HEK293 (cell line): ENCODE data around the gene OR10H5.

ENCODE experiments used
- CTCF ChIA-PET: fragments of 350-600 bp; formaldehyde crosslinking; extraction: SDS; loops from one replicate; lab custom pipeline; 2021; ENCODE audit warnings: antibody characterized with exemption; lab: Yijun Ruan, JAX
- POLR2A ChIA-PET: fragments of 300-600 bp; formaldehyde crosslinking; extraction: SDS; loops from one replicate; lab custom pipeline; 2020; ENCODE audit warnings: antibody characterized with exemption, inconsistent platforms; lab: Yijun Ruan, JAX
- H3K27ac ChIP-seq: fragments of 200-500 bp; sonication (Bioruptor generic); 2 replicates; pipeline ENCODE4 v1.5.1; 2014; ENCODE audit warnings: low read depth, low read length, control low read depth, inconsistent platforms; ENCODE audit errors: extremely low read depth
- H3K36me3 ChIP-seq, 2 experiments: fragments of 200-500 bp in 1 of 2; sonication (Bioruptor generic) in 1 of 2; 1 replicate in 1 of 2; 2 replicates in 1 of 2; pipeline ENCODE4 v1.5.1; 2014 to 2017; ENCODE audit warnings: inconsistent platforms in 2 of 2, low read length in 2 of 2; ENCODE audit not compliant: control insufficient read depth in 2 of 2, insufficient read depth in 1 of 2
- H3K4me1 ChIP-seq: fragments of 200-500 bp; sonication (Bioruptor generic); 2 replicates; pipeline ENCODE4 v1.5.1; 2014; ENCODE audit warnings: mild to moderate bottlenecking, low read length, inconsistent platforms; ENCODE audit not compliant: control insufficient read depth, insufficient read depth
- H3K4me3 ChIP-seq: 2 replicates; pipeline ENCODE4 v1.5.1; 2011; ENCODE audit warnings: low read depth, mild to moderate bottlenecking, control low read depth, low read length, moderate library complexity
- H3K9me3 ChIP-seq: fragments of 200-500 bp; sonication (Bioruptor generic); 2 replicates; pipeline ENCODE4 v1.5.1; 2014; ENCODE audit warnings: low read depth, low read length, inconsistent platforms; ENCODE audit not compliant: control insufficient read depth, insufficient read depth
- BCL11A ChIP-seq: fragments of 450-650 bp; formaldehyde crosslinking; IDR thresholded peaks from 2 replicates; pipeline ENCODE4 v1.5.1; 2016; ENCODE audit warnings: low read depth, missing biosample characterization, missing genetic modification characterization
- KLF1 ChIP-seq: fragments of 450-650 bp; formaldehyde crosslinking; IDR thresholded peaks from 2 replicates; pipeline ENCODE4 v1.5.1; 2016; ENCODE audit warnings: missing biosample characterization, missing genetic modification characterization
- SP7 ChIP-seq: fragments of 450-650 bp; formaldehyde crosslinking; IDR thresholded peaks from 2 replicates; pipeline ENCODE4 v1.5.1; 2016; ENCODE audit warnings: missing biosample characterization, missing genetic modification characterization
- TRIM28 ChIP-seq: IDR thresholded peaks from 2 replicates; pipeline ENCODE4 v1.6.1; 2011; ENCODE audit warnings: low read length, control low read depth, borderline replicate concordance
- ZBTB20 ChIP-seq: fragments of 450-650 bp; formaldehyde crosslinking; IDR thresholded peaks from 2 replicates; pipeline ENCODE4 v1.5.1; 2016; ENCODE audit warnings: missing biosample characterization, missing genetic modification characterization
- ZBTB48 ChIP-seq: fragments of 450-650 bp; formaldehyde crosslinking; IDR thresholded peaks from 2 replicates; pipeline ENCODE4 v1.5.1; 2016; ENCODE audit warnings: missing biosample characterization, missing genetic modification characterization
- ZBTB7A ChIP-seq: fragments of 450-650 bp; formaldehyde crosslinking; IDR thresholded peaks from 2 replicates; pipeline ENCODE4 v1.5.1; 2016; ENCODE audit warnings: low read depth, missing biosample characterization, missing genetic modification characterization
- ZIC2 ChIP-seq: fragments of 450-650 bp; formaldehyde crosslinking; IDR thresholded peaks from 2 replicates; pipeline ENCODE4 v1.5.1; 2016; ENCODE audit warnings: missing biosample characterization, missing genetic modification characterization
- ZNF121 ChIP-seq: fragments of 450-650 bp; formaldehyde crosslinking; IDR thresholded peaks from 2 replicates; pipeline ENCODE4 v1.5.1; 2016; ENCODE audit warnings: missing biosample characterization, missing genetic modification characterization
- ZNF184 ChIP-seq: fragments of 450-650 bp; IDR thresholded peaks from 2 replicates; pipeline ENCODE4 v1.5.1; 2018; ENCODE audit warnings: missing biosample characterization, mild to moderate bottlenecking, missing genetic modification characterization
- ZNF223 ChIP-seq: fragments of 450-650 bp; formaldehyde crosslinking; IDR thresholded peaks from 2 replicates; pipeline ENCODE4 v1.5.1; 2016; ENCODE audit warnings: missing biosample characterization, missing genetic modification characterization
- ZNF274 ChIP-seq, 2 experiments: fragments of 200-500 bp in 1 of 2; fragments of 450-650 bp in 1 of 2; sonication (Bioruptor generic) in 1 of 2; formaldehyde crosslinking in 1 of 2; IDR thresholded peaks; 2 replicates each; pipeline versions ENCODE4 v1.5.1 to v1.6.1; 2014 to 2016; ENCODE audit warnings: borderline replicate concordance in 1 of 2, inconsistent platforms in 1 of 2, low read length in 1 of 2, missing biosample characterization in 1 of 2, missing genetic modification characterization in 1 of 2
- ZNF501 ChIP-seq: fragments of 450-650 bp; formaldehyde crosslinking; IDR thresholded peaks from 2 replicates; pipeline ENCODE4 v1.5.1; 2016; ENCODE audit warnings: missing biosample characterization, missing genetic modification characterization
- ZNF560 ChIP-seq: fragments of 450-650 bp; formaldehyde crosslinking; IDR thresholded peaks from 2 replicates; pipeline ENCODE4 v1.5.1; 2017; ENCODE audit warnings: missing biosample characterization, missing genetic modification characterization, borderline replicate concordance
- ZNF571 ChIP-seq: fragments of 450-650 bp; formaldehyde crosslinking; IDR thresholded peaks from 2 replicates; pipeline ENCODE4 v1.5.0; 2017; ENCODE audit warnings: missing biosample characterization, missing genetic modification characterization
- ZNF596 ChIP-seq: fragments of 450-650 bp; IDR thresholded peaks from 2 replicates; pipeline ENCODE4 v1.5.0; 2018; ENCODE audit warnings: missing biosample characterization, mild to moderate bottlenecking, missing genetic modification characterization, moderate library complexity
- ZNF660 ChIP-seq: fragments of 450-650 bp; IDR thresholded peaks from 2 replicates; pipeline ENCODE4 v1.5.1; 2018; ENCODE audit warnings: missing biosample characterization, mild to moderate bottlenecking, missing genetic modification characterization
- ZNF747 ChIP-seq: fragments of 450-650 bp; formaldehyde crosslinking; IDR thresholded peaks from 2 replicates; pipeline ENCODE4 v1.5.1; 2016; ENCODE audit warnings: missing biosample characterization, missing genetic modification characterization
- ZNF76 ChIP-seq: fragments of 450-650 bp; formaldehyde crosslinking; IDR thresholded peaks from 2 replicates; pipeline ENCODE4; 2016; ENCODE audit warnings: low read depth, missing biosample characterization, missing genetic modification characterization, borderline replicate concordance
- ZNF830 ChIP-seq: fragments of 450-650 bp; IDR thresholded peaks from 2 replicates; pipeline ENCODE4 v1.5.0; 2018; ENCODE audit warnings: missing biosample characterization, missing genetic modification characterization, low read depth, mild to moderate bottlenecking, moderate library complexity
- ZNF843 ChIP-seq: fragments of 450-650 bp; formaldehyde crosslinking; IDR thresholded peaks from 2 replicates; pipeline ENCODE4 v1.5.1; 2016; ENCODE audit warnings: missing biosample characterization, missing genetic modification characterization
- TF ChIP-seq, protein P1 (sequence below): fragments of 450-650 bp; formaldehyde crosslinking; IDR thresholded peaks from 2 replicates; pipeline ENCODE4 v1.5.1; 2016; ENCODE audit warnings: missing biosample characterization, missing genetic modification characterization
- TF ChIP-seq, protein P2 (sequence below): fragments of 450-650 bp; formaldehyde crosslinking; IDR thresholded peaks from 2 replicates; pipeline ENCODE4 v1.5.1; 2016; ENCODE audit warnings: missing biosample characterization, missing genetic modification characterization
- TF ChIP-seq, protein P3 (sequence below): fragments of 450-650 bp; IDR thresholded peaks from 2 replicates; pipeline ENCODE4 v1.5.1; 2018; ENCODE audit warnings: missing biosample characterization, missing genetic modification characterization

Gene OR10H5

GRCh38 chr19:15776991-15777970 is 10.2 kb upstream of the OR10H5 start:
- CTCF ChIA-PET, result no interaction called here
- POLR2A ChIA-PET, result no interaction called here

GRCh38 chr19:15779756-15780476 is 7.5 kb upstream of the OR10H5 start:
- ChIA-PET CTCF (interaction anchor here (0.6 kb wide), 1 partner anchor 662 kb away, joined by 4 read pairs; no protein-coding TSS in a partner anchor), POLR2A (no interaction called here)
- H3K9me3 ChIP-seq, result no peaks in the 10 kb centered on the region
- H3K27ac ChIP-seq, result no peak overlapping the region
- no peaks in the 10 kb centered on the region for H3K36me3 ChIP-seq
- no peak overlapping the region for H3K4me3 ChIP-seq
- no peak for TF ChIP-seq ZNF121 (tag by site-specific recombination)
- no peaks in the 10 kb centered on the region for H3K4me1 ChIP-seq

More at GRCh38 chr19:15776991-15777970, 10.2 kb upstream of the OR10H5 start:
- Histone ChIP-seq H3K4me3 (no peak overlapping the region), H3K9me3 (no peaks in the 10 kb centered on the region), H3K27ac (no peak overlapping the region), H3K36me3 (no peaks in the 10 kb centered on the region), H3K4me1 (no peaks in the 10 kb centered on the region)
- TF ChIP-seq, protein P1, sequence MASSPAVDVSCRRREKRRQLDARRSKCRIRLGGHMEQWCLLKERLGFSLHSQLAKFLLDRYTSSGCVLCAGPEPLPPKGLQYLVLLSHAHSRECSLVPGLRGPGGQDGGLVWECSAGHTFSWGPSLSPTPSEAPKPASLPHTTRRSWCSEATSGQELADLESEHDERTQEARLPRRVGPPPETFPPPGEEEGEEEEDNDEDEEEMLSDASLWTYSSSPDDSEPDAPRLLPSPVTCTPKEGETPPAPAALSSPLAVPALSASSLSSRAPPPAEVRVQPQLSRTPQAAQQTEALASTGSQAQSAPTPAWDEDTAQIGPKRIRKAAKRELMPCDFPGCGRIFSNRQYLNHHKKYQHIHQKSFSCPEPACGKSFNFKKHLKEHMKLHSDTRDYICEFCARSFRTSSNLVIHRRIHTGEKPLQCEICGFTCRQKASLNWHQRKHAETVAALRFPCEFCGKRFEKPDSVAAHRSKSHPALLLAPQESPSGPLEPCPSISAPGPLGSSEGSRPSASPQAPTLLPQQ (tag by site-specific recombination), result no peak
- TF ChIP-seq ZNF76 (tag by site-specific recombination) (no peak), ZNF223 (tag by site-specific recombination) (no peak), ZNF660 (tag by site-specific recombination) (no peak), ZBTB48 (tag by site-specific recombination) (no peak), ZBTB7A (no peak), BCL11A (tag by site-specific recombination) (no peak), ZIC2 (tag by site-specific recombination) (no peak), KLF1 (no peak)
- TF ChIP-seq, protein P2, sequence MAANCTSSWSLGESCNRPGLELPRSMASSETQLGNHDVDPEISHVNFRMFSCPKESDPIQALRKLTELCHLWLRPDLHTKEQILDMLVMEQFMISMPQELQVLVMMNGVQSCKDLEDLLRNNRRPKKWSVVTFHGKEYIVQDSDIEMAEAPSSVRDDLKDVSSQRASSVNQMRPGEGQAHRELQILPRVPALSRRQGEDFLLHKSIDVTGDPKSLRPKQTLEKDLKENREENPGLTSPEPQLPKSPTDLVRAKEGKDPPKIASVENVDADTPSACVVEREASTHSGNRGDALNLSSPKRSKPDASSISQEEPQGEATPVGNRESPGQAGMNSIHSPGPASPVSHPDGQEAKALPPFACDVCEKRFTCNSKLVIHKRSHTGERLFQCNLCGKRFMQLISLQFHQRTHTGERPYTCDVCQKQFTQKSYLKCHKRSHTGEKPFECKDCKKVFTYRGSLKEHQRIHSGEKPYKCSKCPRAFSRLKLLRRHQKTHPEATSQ (tag by site-specific recombination), result no peak

GRCh38 chr19:15780610-15781418 is 6.6 kb upstream of the OR10H5 start:
- POLR2A ChIA-PET, result no interaction called here
- H3K27ac ChIP-seq, result no peak overlapping the region
- TF ChIP-seq ZNF843 (tag by site-specific recombination) (no peak), ZNF560 (tag by site-specific recombination) (no peak), ZNF830 (no peak), ZNF571 (tag by site-specific recombination) (no peak), ZNF660 (tag by site-specific recombination) (no peak), ZNF501 (tag by site-specific recombination) (no peak), SP7 (tag by site-specific recombination) (no peak), ZBTB20 (no peak), ZNF274 (IDR thresholded peaks at IDR 0.05; ENCODE audit: low read length) (no peak), ZNF274 (tag by site-specific recombination; IDR thresholded peaks at IDR 0.05; ENCODE audit: borderline replicate concordance) (no peak), ZNF184 (no peak), TRIM28 (no peak), ZNF747 (no peak), ZNF596 (tag by site-specific recombination) (no peak)
- TF ChIP-seq, protein P3, sequence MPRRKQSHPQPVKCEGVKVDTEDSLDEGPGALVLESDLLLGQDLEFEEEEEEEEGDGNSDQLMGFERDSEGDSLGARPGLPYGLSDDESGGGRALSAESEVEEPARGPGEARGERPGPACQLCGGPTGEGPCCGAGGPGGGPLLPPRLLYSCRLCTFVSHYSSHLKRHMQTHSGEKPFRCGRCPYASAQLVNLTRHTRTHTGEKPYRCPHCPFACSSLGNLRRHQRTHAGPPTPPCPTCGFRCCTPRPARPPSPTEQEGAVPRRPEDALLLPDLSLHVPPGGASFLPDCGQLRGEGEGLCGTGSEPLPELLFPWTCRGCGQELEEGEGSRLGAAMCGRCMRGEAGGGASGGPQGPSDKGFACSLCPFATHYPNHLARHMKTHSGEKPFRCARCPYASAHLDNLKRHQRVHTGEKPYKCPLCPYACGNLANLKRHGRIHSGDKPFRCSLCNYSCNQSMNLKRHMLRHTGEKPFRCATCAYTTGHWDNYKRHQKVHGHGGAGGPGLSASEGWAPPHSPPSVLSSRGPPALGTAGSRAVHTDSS (tag by site-specific recombination), result no peak

More at GRCh38 chr19:15780610-15781418, 6.6 kb upstream of the OR10H5 start:
- H3K4me1 ChIP-seq, result no peaks in the 10 kb centered on the region
- H3K9me3 ChIP-seq, result no peaks in the 10 kb centered on the region
- CTCF ChIA-PET, result interaction anchor here (0.6 kb wide), 1 partner anchor 661 kb away, joined by 4 read pairs; no protein-coding TSS in a partner anchor
- no peak overlapping the region for H3K4me3 ChIP-seq
- H3K36me3 ChIP-seq, result no peaks in the 10 kb centered on the region
